Activated CD8-positive, alpha-beta memory T cell treated with anti-CD3 and anti-CD28 coated beads, Interleukin-2, amount 50 U/mL, for 24 hours (primary cell): ENCODE results near the gene WBP2.
"Not testable (repeated sequence)": the region's sequence is repeated elsewhere in the genome, so short reads cannot be mapped to it uniquely, and the experiment has no call there.

Source experiments
- DNase-seq: peaks from one replicate; pipeline ENCODE4 v3.0.0-alpha.2; 2020; ENCODE audit errors: extremely low read depth

The WBP2 gene

GRCh38 chr17:75889454-75889853, 34.3 kb upstream of the WBP2 start:
- DNase-seq: no peak

- DNase-seq: no peak
These were observed 33.3 kb upstream of the WBP2 start for GRCh38 chr17:75888484-75888883.

GRCh38 chr17:75885860-75886259, 30.7 kb upstream of the WBP2 start:
- not testable (repeated sequence) for DNase-seq

- no peak for DNase-seq
These were observed 30.3 kb upstream of the WBP2 start for GRCh38 chr17:75885431-75885830.

GRCh38 chr17:75881678-75882454, 26.7 kb upstream of the WBP2 start:
- DNase-seq: no peak

- DNase-seq: no peak
These were observed 25.1 kb upstream of the WBP2 start for GRCh38 chr17:75880266-75880665.

- DNase-seq: no peak
These were observed 23.3 kb upstream of the WBP2 start, which contains the start of gene TRIM47 for GRCh38 chr17:75878174-75878998. TSS of gene TRIM47 (minus strand) at chr17:75878581. CDS start at chr17:75878548, 33 bp downstream.

- DNase-seq: no peak
These were observed 22.6 kb upstream of the WBP2 start for GRCh38 chr17:75877752-75878173.

- DNase-seq: no peak
These were observed 22.0 kb upstream of the WBP2 start for GRCh38 chr17:75876938-75877751.

- peak; percentile 27 for DNase-seq
These were observed 21.2 kb upstream of the WBP2 start for GRCh38 chr17:75876190-75876937.

GRCh38 chr17:75875940-75876189, 20.7 kb upstream of the WBP2 start:
- no peak for DNase-seq

GRCh38 chr17:75875182-75875939, 20.2 kb upstream of the WBP2 start:
- no peak for DNase-seq

- DNase-seq: no peak
These were observed 19.4 kb upstream of the WBP2 start for GRCh38 chr17:75874323-75875181.

GRCh38 chr17:75873587-75874322, 18.6 kb upstream of the WBP2 start:
- DNase-seq: no peak

- DNase-seq: no peak
These were observed 17.6 kb upstream of the WBP2 start for GRCh38 chr17:75872434-75873351.

- not testable (repeated sequence) for DNase-seq
These were observed 15.1 kb upstream of the WBP2 start for GRCh38 chr17:75870228-75870627.

- no peak for DNase-seq
These were observed 14.4 kb upstream of the WBP2 start for GRCh38 chr17:75869282-75870141.
